ENCODE results near the gene ZNF850. TPM values are rescaled to one million over a fixed set of nuclear protein-coding genes. Genes with fewer than 3 reads are reported as not detected.

Gene ZNF850
- total RNA-seq, 1 experiment from 2014 or later = 15.3 TPM

DNA sequence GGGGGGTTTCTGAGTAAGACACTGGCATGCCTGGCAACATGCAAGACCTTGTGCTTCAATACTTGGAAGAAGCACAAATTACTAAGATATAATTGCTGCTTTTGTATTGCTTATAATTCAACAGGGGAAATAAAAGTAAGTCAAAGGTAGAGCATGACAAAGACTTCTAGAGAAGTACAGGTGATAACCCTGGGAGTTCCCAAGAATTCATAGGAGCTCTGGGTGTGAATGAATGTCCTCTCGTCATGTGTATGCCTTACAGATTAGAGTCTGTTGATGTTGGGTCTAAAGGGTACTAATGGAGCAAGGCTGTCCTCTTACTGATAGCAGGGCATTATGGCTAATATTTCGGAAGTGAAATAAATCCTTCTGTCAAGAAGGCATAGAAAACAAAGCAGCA is 98.4 kb downstream of the ZNF850 start:
- H3K27ac ChIP-seq (ENCODE audit: low read length) = no peak overlapping the region
- no peaks in the 10 kb centered on the region for H3K4me1 ChIP-seq (ENCODE audit: control insufficient read depth, insufficient read depth, low read length)
- H3K36me3 ChIP-seq (ENCODE audit: control insufficient read depth, insufficient read depth, low read length) = no peaks in the 10 kb centered on the region
- no peak for DNase-seq (ENCODE audit: low read depth, low spot score)
- ChIA-PET CTCF (no interaction called here), POLR2A (interaction anchor here (0.5 kb wide), 1 partner anchor 71 kb away, joined by 6 read pairs; no protein-coding TSS in a partner anchor)
- ATAC-seq = no peak
- BruUV-seq (replicated peaks) = no TSS peak
- intact Hi-C loops (cut with micrococcal nuclease; ENCODE audit: unreplicated experiment) = no loop called here
- TF ChIP-seq SIN3A (IDR thresholded peaks at IDR 0.05; ENCODE audit: borderline replicate concordance, insufficient read depth, low read depth, low read length) (no peak), POLR2AphosphoS5 (IDR thresholded peaks at IDR 0.05; ENCODE audit: low read depth, low read length) (no peak), TCF7L2 (IDR thresholded peaks at IDR 0.05; ENCODE audit: low read depth, low read length) (no peak)
- TF ChIP-seq, protein P1, sequence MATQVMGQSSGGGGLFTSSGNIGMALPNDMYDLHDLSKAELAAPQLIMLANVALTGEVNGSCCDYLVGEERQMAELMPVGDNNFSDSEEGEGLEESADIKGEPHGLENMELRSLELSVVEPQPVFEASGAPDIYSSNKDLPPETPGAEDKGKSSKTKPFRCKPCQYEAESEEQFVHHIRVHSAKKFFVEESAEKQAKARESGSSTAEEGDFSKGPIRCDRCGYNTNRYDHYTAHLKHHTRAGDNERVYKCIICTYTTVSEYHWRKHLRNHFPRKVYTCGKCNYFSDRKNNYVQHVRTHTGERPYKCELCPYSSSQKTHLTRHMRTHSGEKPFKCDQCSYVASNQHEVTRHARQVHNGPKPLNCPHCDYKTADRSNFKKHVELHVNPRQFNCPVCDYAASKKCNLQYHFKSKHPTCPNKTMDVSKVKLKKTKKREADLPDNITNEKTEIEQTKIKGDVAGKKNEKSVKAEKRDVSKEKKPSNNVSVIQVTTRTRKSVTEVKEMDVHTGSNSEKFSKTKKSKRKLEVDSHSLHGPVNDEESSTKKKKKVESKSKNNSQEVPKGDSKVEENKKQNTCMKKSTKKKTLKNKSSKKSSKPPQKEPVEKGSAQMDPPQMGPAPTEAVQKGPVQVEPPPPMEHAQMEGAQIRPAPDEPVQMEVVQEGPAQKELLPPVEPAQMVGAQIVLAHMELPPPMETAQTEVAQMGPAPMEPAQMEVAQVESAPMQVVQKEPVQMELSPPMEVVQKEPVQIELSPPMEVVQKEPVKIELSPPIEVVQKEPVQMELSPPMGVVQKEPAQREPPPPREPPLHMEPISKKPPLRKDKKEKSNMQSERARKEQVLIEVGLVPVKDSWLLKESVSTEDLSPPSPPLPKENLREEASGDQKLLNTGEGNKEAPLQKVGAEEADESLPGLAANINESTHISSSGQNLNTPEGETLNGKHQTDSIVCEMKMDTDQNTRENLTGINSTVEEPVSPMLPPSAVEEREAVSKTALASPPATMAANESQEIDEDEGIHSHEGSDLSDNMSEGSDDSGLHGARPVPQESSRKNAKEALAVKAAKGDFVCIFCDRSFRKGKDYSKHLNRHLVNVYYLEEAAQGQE (IDR thresholded peaks at IDR 0.05; ENCODE audit: insufficient read depth in 1 of 2, low read depth in 2 of 2, low read length in 1 of 2) = no peak
- TF ChIP-seq, protein P2, sequence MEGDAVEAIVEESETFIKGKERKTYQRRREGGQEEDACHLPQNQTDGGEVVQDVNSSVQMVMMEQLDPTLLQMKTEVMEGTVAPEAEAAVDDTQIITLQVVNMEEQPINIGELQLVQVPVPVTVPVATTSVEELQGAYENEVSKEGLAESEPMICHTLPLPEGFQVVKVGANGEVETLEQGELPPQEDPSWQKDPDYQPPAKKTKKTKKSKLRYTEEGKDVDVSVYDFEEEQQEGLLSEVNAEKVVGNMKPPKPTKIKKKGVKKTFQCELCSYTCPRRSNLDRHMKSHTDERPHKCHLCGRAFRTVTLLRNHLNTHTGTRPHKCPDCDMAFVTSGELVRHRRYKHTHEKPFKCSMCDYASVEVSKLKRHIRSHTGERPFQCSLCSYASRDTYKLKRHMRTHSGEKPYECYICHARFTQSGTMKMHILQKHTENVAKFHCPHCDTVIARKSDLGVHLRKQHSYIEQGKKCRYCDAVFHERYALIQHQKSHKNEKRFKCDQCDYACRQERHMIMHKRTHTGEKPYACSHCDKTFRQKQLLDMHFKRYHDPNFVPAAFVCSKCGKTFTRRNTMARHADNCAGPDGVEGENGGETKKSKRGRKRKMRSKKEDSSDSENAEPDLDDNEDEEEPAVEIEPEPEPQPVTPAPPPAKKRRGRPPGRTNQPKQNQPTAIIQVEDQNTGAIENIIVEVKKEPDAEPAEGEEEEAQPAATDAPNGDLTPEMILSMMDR (IDR thresholded peaks at IDR 0.05) = no peak
- in situ Hi-C loops (cut with HindIII; ENCODE audit: low pct_unique_long_range_greater_than_20kb, low sequenced_read_pairs) = no loop called here
- H3K4me3 ChIP-seq (ENCODE audit: low read depth in 2 of 2, low read length in 2 of 2) = no peak overlapping the region
- H3K9me3 ChIP-seq (ENCODE audit: control insufficient read depth, insufficient read depth, low read depth, low read length) = no peaks in the 10 kb centered on the region; the same call in 1 of the 2 replicates
- no peaks in the 10 kb centered on the region for H3K27me3 ChIP-seq (ENCODE audit: control insufficient read depth, insufficient read depth, low read length)

- in situ Hi-C loops (cut with HindIII; ENCODE audit: low pct_unique_long_range_greater_than_20kb, low sequenced_read_pairs) = no loop called here
- intact Hi-C loops (cut with micrococcal nuclease; ENCODE audit: unreplicated experiment) = no loop called here
- CTCF ChIA-PET = no interaction called here
- no peak for DNase-seq (ENCODE audit: low read depth, low spot score)
- peaks cover 9% of the 10 kb centered on the region; the same call in 1 of the 2 replicates for H3K4me1 ChIP-seq (ENCODE audit: control insufficient read depth, insufficient read depth, low read length)
- no peak overlapping the region for H3K27ac ChIP-seq (ENCODE audit: low read length)
- no peak overlapping the region for H3K4me3 ChIP-seq (ENCODE audit: low read depth in 2 of 2, low read length in 2 of 2)
- H3K27me3 ChIP-seq (ENCODE audit: control insufficient read depth, insufficient read depth, low read length) = no peaks in the 10 kb centered on the region
- no peak for TF ChIP-seq POLR2AphosphoS5 (IDR thresholded peaks at IDR 0.05; ENCODE audit: low read depth, low read length)
- no peak for TF ChIP-seq SIN3A (IDR thresholded peaks at IDR 0.05; ENCODE audit: borderline replicate concordance, insufficient read depth, low read depth, low read length)
- TF ChIP-seq, protein P1 (IDR thresholded peaks at IDR 0.05; ENCODE audit: insufficient read depth in 1 of 2, low read depth in 2 of 2, low read length in 1 of 2) = no peak
- TF ChIP-seq TCF7L2 (IDR thresholded peaks at IDR 0.05; ENCODE audit: low read depth, low read length) = no peak
- TF ChIP-seq, protein P2 (IDR thresholded peaks at IDR 0.05) = no peak
- H3K9me3 ChIP-seq (ENCODE audit: control insufficient read depth, insufficient read depth, low read depth, low read length) = no peaks in the 10 kb centered on the region; the same call in 1 of the 2 replicates
- ATAC-seq = no peak
- no TSS peak for BruUV-seq (replicated peaks)
- no peaks in the 10 kb centered on the region for H3K36me3 ChIP-seq (ENCODE audit: control insufficient read depth, insufficient read depth, low read length)
- POLR2A ChIA-PET = interaction anchor here (0.6 kb wide), 1 partner anchor 243 kb away, joined by 8 read pairs; no protein-coding TSS in a partner anchor
Observed at GRCh38 chr19:36672368-36672767, 100.2 kb downstream of the ZNF850 start.
